GM20000 (cell line): ENCODE results near the gene RAB27B.

ENCODE experiments used
- DNase-seq: peaks from one replicate; pipeline ENCODE4 v3.0.0; 2012; ENCODE audit warnings: low spot score
- CTCF ChIP-seq: IDR thresholded peaks from 2 replicates; pipeline ENCODE4 v1.5.1; 2012; ENCODE audit warnings: mild to moderate bottlenecking, control low read depth; ENCODE audit errors: extremely low read depth, missing control alignments

The RAB27B gene

GRCh38 chr18:54830260-54830659, 2.0 kb downstream of the RAB27B start:
- no peak for DNase-seq
- no peak for TF ChIP-seq CTCF

- TF ChIP-seq CTCF: no peak
- no peak for DNase-seq
Measured at GRCh38 chr18:54830866-54831265, 2.6 kb downstream of the RAB27B start.

- DNase-seq: no peak
- TF ChIP-seq CTCF: no peak
Measured at GRCh38 chr18:54835944-54836343, 7.7 kb downstream of the RAB27B start.

- no peak for TF ChIP-seq CTCF
- DNase-seq: no peak
Measured at GRCh38 chr18:54843314-54843713, 15.0 kb downstream of the RAB27B start.

GRCh38 chr18:54845787-54846186, 17.5 kb downstream of the RAB27B start:
- no peak for TF ChIP-seq CTCF
- DNase-seq: no peak

- no peak for DNase-seq
- TF ChIP-seq CTCF: no peak
Measured at GRCh38 chr18:54848121-54848520, 19.8 kb downstream of the RAB27B start.

- no peak for DNase-seq
- no peak for TF ChIP-seq CTCF
Measured at GRCh38 chr18:54849683-54850082, 21.4 kb downstream of the RAB27B start.

- no peak for TF ChIP-seq CTCF
- no peak for DNase-seq
Measured at GRCh38 chr18:54850598-54850997, 22.3 kb downstream of the RAB27B start.
